HL-60 (cell line): ENCODE results near the gene LRRC8C.

Experiments used
- DNase-seq, 2 experiments: peaks; one replicate each; pipeline ENCODE4 v3.0.0-alpha.2; 2010 to 2020; ENCODE audit warnings: low read depth in 1 of 2, low spot score in 1 of 2
- H3K27ac ChIP-seq: fragments of 250-450 bp; sonication (Bioruptor Pico); replicated peaks from 2 replicates; pipeline ENCODE4 v1.5.1; 2020; ENCODE audit warnings: mild to moderate bottlenecking, moderate library complexity
- H3K27me3 ChIP-seq: fragments of 250-450 bp; sonication (Bioruptor Pico); 2 replicates; pipeline ENCODE4 v1.5.1; 2021; ENCODE audit warnings: mild to moderate bottlenecking, moderate library complexity; ENCODE audit not compliant: insufficient read depth, poor library complexity, severe bottlenecking
- H3K4me3 ChIP-seq: replicated peaks from 2 replicates; pipeline ENCODE4 v1.5.1; 2011; ENCODE audit warnings: mild to moderate bottlenecking, control low read depth, low read length; ENCODE audit not compliant: insufficient read depth
- CTCF ChIP-seq: IDR thresholded peaks from one replicate; pipeline ENCODE4 v1.5.1; 2011; ENCODE audit warnings: low read length, control low read depth, inconsistent platforms; ENCODE audit not compliant: insufficient read depth
- GABPA ChIP-seq: IDR thresholded peaks from 2 replicates; pipeline ENCODE4 v1.6.1; 2012; ENCODE audit warnings: low read depth
- POLR2AphosphoS5 ChIP-seq: IDR thresholded peaks from 2 replicates; pipeline ENCODE4 v1.6.1; 2012; ENCODE audit warnings: low read depth
- SPI1 ChIP-seq: IDR thresholded peaks from 2 replicates; pipeline ENCODE4 v1.6.1; 2012; ENCODE audit warnings: low read depth, mild to moderate bottlenecking, borderline replicate concordance
- TF ChIP-seq, protein P1 (sequence below): IDR thresholded peaks from 2 replicates; pipeline ENCODE4 v1.6.1; 2012; ENCODE audit warnings: low read depth; ENCODE audit not compliant: insufficient replicate concordance

Gene LRRC8C

DNA sequence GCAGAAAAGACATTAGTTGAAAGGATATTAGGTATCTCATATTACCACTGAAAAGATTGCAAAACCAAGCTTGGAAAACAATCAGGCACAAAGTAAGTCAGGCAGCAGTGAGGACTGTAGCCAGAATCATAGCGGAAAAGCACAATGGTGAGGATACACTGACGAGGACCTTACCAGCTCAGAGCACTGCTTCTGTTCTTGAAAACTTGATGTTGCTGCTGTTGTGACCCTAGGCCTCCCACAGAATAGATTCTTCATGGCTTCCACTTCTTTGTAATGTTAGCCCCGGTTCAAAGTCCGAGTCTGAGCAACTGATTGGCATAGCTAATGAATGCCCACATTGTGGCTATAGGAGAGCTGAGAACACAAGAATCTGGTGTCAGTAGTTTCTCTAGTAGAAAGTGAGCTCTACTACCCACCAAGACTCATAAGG lies 45.2 kb upstream of the LRRC8C start:
- Histone ChIP-seq H3K27ac (no peak overlapping the region), H3K4me3 (no peak overlapping the region), H3K27me3 (no peaks in the 10 kb centered on the region)
- TF ChIP-seq, protein P1, sequence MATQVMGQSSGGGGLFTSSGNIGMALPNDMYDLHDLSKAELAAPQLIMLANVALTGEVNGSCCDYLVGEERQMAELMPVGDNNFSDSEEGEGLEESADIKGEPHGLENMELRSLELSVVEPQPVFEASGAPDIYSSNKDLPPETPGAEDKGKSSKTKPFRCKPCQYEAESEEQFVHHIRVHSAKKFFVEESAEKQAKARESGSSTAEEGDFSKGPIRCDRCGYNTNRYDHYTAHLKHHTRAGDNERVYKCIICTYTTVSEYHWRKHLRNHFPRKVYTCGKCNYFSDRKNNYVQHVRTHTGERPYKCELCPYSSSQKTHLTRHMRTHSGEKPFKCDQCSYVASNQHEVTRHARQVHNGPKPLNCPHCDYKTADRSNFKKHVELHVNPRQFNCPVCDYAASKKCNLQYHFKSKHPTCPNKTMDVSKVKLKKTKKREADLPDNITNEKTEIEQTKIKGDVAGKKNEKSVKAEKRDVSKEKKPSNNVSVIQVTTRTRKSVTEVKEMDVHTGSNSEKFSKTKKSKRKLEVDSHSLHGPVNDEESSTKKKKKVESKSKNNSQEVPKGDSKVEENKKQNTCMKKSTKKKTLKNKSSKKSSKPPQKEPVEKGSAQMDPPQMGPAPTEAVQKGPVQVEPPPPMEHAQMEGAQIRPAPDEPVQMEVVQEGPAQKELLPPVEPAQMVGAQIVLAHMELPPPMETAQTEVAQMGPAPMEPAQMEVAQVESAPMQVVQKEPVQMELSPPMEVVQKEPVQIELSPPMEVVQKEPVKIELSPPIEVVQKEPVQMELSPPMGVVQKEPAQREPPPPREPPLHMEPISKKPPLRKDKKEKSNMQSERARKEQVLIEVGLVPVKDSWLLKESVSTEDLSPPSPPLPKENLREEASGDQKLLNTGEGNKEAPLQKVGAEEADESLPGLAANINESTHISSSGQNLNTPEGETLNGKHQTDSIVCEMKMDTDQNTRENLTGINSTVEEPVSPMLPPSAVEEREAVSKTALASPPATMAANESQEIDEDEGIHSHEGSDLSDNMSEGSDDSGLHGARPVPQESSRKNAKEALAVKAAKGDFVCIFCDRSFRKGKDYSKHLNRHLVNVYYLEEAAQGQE: no peak
- TF ChIP-seq CTCF (no peak), POLR2AphosphoS5 (no peak), GABPA (no peak), SPI1 (no peak)
- DNase-seq: no peak

GRCh38 chr1:89588480-89588879 lies 44.4 kb upstream of the LRRC8C start:
- DNase-seq: no peak
- no peak overlapping the region for H3K27ac ChIP-seq
- no peak overlapping the region for H3K4me3 ChIP-seq
- H3K27me3 ChIP-seq: no peaks in the 10 kb centered on the region
- TF ChIP-seq GABPA (no peak), POLR2AphosphoS5 (no peak), SPI1 (no peak), CTCF (no peak)
- TF ChIP-seq, protein P1: no peak

DNA sequence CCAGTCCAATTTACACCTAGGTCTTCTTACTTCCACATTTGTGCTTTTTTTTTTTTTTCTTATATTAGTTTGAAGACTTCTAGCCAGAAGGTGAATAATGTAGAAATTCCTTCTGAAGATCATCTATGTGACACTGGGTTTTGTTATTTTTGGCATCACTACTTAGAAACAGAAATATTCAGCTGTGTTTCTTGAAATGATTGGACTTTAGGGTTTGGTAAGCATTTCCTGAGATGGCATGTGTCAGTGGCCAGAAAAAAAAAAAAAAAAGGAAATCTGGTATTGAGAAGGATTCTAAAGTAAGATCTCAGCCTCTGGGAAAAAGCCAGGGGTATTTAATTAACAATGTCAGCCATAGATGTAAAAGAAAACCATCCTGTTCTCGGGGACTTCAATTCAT lies 43.4 kb upstream of the LRRC8C start:
- no peak for DNase-seq
- TF ChIP-seq POLR2AphosphoS5 (no peak), CTCF (no peak), SPI1 (no peak), GABPA (no peak)
- TF ChIP-seq, protein P1: no peak
- H3K4me3 ChIP-seq: no peak overlapping the region

More for the DNA sequence above, 43.4 kb upstream of the LRRC8C start:
- H3K27me3 ChIP-seq: no peaks in the 10 kb centered on the region
- no peak overlapping the region for H3K27ac ChIP-seq
